HepG2 (cell line): ENCODE results near the gene DHRS4L2. TPM values are rescaled to one million over a fixed set of nuclear protein-coding genes. Genes with fewer than 3 reads are reported as not detected.
"Not testable (repeated sequence)": the region's sequence is repeated elsewhere in the genome, so short reads cannot be mapped to it uniquely, and the experiment has no call there.

Experiments
- ATAC-seq: fragments of 200-7000 bp; cut with Tn5 transposase; 3 replicates; pipeline ENCODE4 v1.9.1; 2020; ENCODE audit warnings: mild to moderate bottlenecking, moderate library complexity
- BruUV-seq: library from RNA; stranded (reverse); fragments of 400-500 nt; replicated peaks from 2 replicates; lab custom pipeline; 2021; lab: Mats Ljungman, UMichigan
- CTCF ChIA-PET: fragments of 300-600 bp; formaldehyde crosslinking; extraction: SDS; loops from one replicate; lab custom pipeline; 2021; ENCODE audit warnings: low total read pairs, inconsistent platforms, low intra/inter-chr PET ratio; lab: Yijun Ruan, JAX
- POLR2A ChIA-PET: fragments of 350-600 bp; sonication (Branson Sonifier 250); formaldehyde crosslinking; loops from one replicate; lab custom pipeline; 2020; ENCODE audit warnings: antibody characterized with exemption, inconsistent platforms; lab: Yijun Ruan, JAX
- DNase-seq: peaks from one replicate; pipeline ENCODE4 v3.0.0-alpha.2; 2015; ENCODE audit warnings: low spot score
- FAIRE-seq: peaks from 3 replicates; lab custom pipeline; 2011; peaks lifted over from hg19 to GRCh38; lab: Jason Lieb, UNC
- H2AFZ ChIP-seq: one replicate; pipeline ENCODE4 v1.6.1; 2011; ENCODE audit warnings: low read length, inconsistent platforms
- H3K27ac ChIP-seq: fragments of 300-600 bp; 3 replicates; pipeline ENCODE4 v1.8.0; 2011; ENCODE audit warnings: mixed run types, mild to moderate bottlenecking, mixed read lengths, low read length, inconsistent platforms; ENCODE audit not compliant: insufficient read depth; ENCODE audit errors: extremely low read length
- H3K27me3 ChIP-seq, 2 experiments: fragments of 200-600 bp in 1 of 2; 2 replicates in 1 of 2; 3 replicates in 1 of 2; pipeline versions ENCODE4 v1.6.0 to v1.8.0; 2011; ENCODE audit warnings: low read length in 2 of 2, mild to moderate bottlenecking in 2 of 2, moderate library complexity in 2 of 2, inconsistent platforms in 1 of 2; ENCODE audit not compliant: insufficient read depth in 2 of 2, control insufficient read depth in 1 of 2
- H3K36me3 ChIP-seq, 2 experiments: fragments of 200-600 bp in 1 of 2; replicated peaks in 1 of 2; 2 replicates in 1 of 2; 3 replicates in 1 of 2; pipeline versions ENCODE4 v1.5.1 to v1.8.0; 2011; ENCODE audit warnings: low read length in 2 of 2, inconsistent platforms in 1 of 2; ENCODE audit not compliant: insufficient read depth in 2 of 2, control insufficient read depth in 1 of 2
- H3K4me1 ChIP-seq: 2 replicates; pipeline ENCODE4 v1.5.1; 2012; ENCODE audit warnings: low read length, inconsistent platforms; ENCODE audit not compliant: insufficient read depth
- H3K4me2 ChIP-seq: 2 replicates; pipeline ENCODE4 v1.6.0; 2011; ENCODE audit warnings: low read depth, low read length, inconsistent platforms
- H3K4me3 ChIP-seq, 3 experiments: fragments of 200-600 bp in 1 of 3; sonication (generic), shearing (Covaris generic) in 1 of 3; replicated peaks in 1 of 3; 2 replicates each; pipeline ENCODE4 v1.5.1; 2011 to 2016; ENCODE audit warnings: low read length in 3 of 3, inconsistent platforms in 2 of 3, low read depth in 2 of 3, mild to moderate bottlenecking in 2 of 3, control low read depth in 1 of 3, mixed read lengths in 1 of 3; ENCODE audit not compliant: insufficient read depth in 1 of 3
- H3K79me2 ChIP-seq: one replicate; pipeline ENCODE4 v1.6.1; 2011; ENCODE audit warnings: low read length, inconsistent platforms; ENCODE audit not compliant: insufficient read depth
- H3K9ac ChIP-seq: 2 replicates; pipeline ENCODE4 v1.6.0; 2011; ENCODE audit warnings: mild to moderate bottlenecking, low read depth, low read length, inconsistent platforms; ENCODE audit not compliant: insufficient read depth
- H3K9me3 ChIP-seq: 2 replicates; pipeline ENCODE4 v1.5.1; 2012; ENCODE audit warnings: mild to moderate bottlenecking, low read length
- H4K20me1 ChIP-seq: 2 replicates; pipeline ENCODE4 v1.6.0; 2011; ENCODE audit warnings: inconsistent platforms, mild to moderate bottlenecking, low read length, moderate library complexity; ENCODE audit not compliant: insufficient read depth
- ADNP ChIP-seq: sonication (generic); formaldehyde crosslinking; IDR thresholded peaks from 2 replicates; pipeline ENCODE4 v1.4.0; 2020; ENCODE audit warnings: missing genetic modification reagents
- HOXA3 ChIP-seq: sonication (generic); formaldehyde crosslinking; IDR thresholded peaks from 2 replicates; pipeline ENCODE4 v1.5.0; 2020; ENCODE audit warnings: missing genetic modification reagents
- NFRKB ChIP-seq: fragments of 450-650 bp; IDR thresholded peaks from 2 replicates; pipeline ENCODE4 v1.6.1; 2017
- PBX3 ChIP-seq: sonication (generic); formaldehyde crosslinking; IDR thresholded peaks from 2 replicates; pipeline ENCODE4 v1.8.1; 2023; ENCODE audit warnings: missing genetic modification reagents, inconsistent platforms, borderline replicate concordance
- ZBTB7A ChIP-seq: sonication (generic); formaldehyde crosslinking; IDR thresholded peaks from 2 replicates; pipeline ENCODE4 v1.8.0; 2022; ENCODE audit warnings: mild to moderate bottlenecking, missing genetic modification reagents
- ZNF138 ChIP-seq: sonication (generic); formaldehyde crosslinking; IDR thresholded peaks from 2 replicates; pipeline ENCODE4 v1.5.0; 2020; ENCODE audit warnings: mild to moderate bottlenecking, low read depth, missing genetic modification reagents
- ZNF18 ChIP-seq: sonication (generic); formaldehyde crosslinking; IDR thresholded peaks from 2 replicates; pipeline ENCODE4 v1.8.0; 2022; ENCODE audit warnings: mild to moderate bottlenecking, missing genetic modification reagents; ENCODE audit not compliant: insufficient replicate concordance
- ZNF296 ChIP-seq: sonication (generic); formaldehyde crosslinking; conservative IDR thresholded peaks from 2 replicates; pipeline ENCODE4 v1.5.0; 2020; ENCODE audit warnings: mild to moderate bottlenecking, missing genetic modification reagents
- ZNF407 ChIP-seq: sonication (generic); formaldehyde crosslinking; IDR thresholded peaks from one replicate; pipeline ENCODE4 v1.5.1; 2020; ENCODE audit warnings: mild to moderate bottlenecking, missing genetic modification reagents; ENCODE audit errors: not compliant biosample characterization
- WGBS: methylation state at CpG from one replicate; pipeline ENCODE4 v1.1.6; 2017; ENCODE audit warnings: low lambda C conversion rate; 5-methylcytosine and 5-hydroxymethylcytosine counted together
- in situ Hi-C: cut with HindIII; loops from 2 replicates; pipeline ENCODE4 v1.10.0; 2017; ENCODE audit warnings: low pct_unique_long_range_greater_than_20kb; ENCODE audit not compliant: extremely low pct_ligation_motif_present
- intact Hi-C: fragments of 100-400 bp; cut with micrococcal nuclease; formaldehyde crosslinking; loops from one replicate; pipeline ENCODE4 v1.10.0; 2022; ENCODE audit not compliant: unreplicated experiment
- polyA plus RNA-seq, 8 experiments: library from polyadenylated mRNA; depleted of rRNA in 3 of 8; stranded (reverse) in 7 of 8; unstranded in 1 of 8; fragments of >200 nt; fragmentation: Illumina TruSeq in 4 of 8; extraction: Trizol in 4 of 8; gene quantifications; 2 replicates each; pipeline versions ENCODE4 v1.2.1 to v1.2.3, GENCODE V29; 2011 to 2016; ENCODE audit warnings: low read depth in 4 of 8, missing spikeins in 1 of 8, mixed read lengths in 1 of 8; ENCODE audit not compliant: insufficient read depth in 1 of 8
- total RNA-seq, 5 experiments: library from RNA; depleted of rRNA; stranded (reverse); fragments of >200 nt; fragmentation: Illumina TruSeq; extraction: Trizol; gene quantifications; 2 replicates each; pipeline ENCODE4 v1.2.3, GENCODE V29; 2016; ENCODE audit warnings: low read depth in 1 of 5

DHRS4L2 gene
- total and polyA plus RNA-seq, 2 of the 13 experiments (the other 11 are each of a cell fraction or from before 2014, with no cell fraction given): 24.7 to 38.2 TPM

- peak; percentile 39 for TF ChIP-seq ZNF407 (CRISPR knock-in tag)
- TF ChIP-seq HOXA3 (CRISPR knock-in tag): peak; percentile 57; the same call in 1 of the 2 replicates
- TF ChIP-seq, all 625 proteins: peak for 112
These were observed 37.0 kb upstream of the DHRS4L2 start (continued) for GRCh38 chr14:23951590-23952201.

GRCh38 chr14:23953116-23953463 is 35.6 kb upstream of the DHRS4L2 start:
- H2AFZ ChIP-seq, H4K20me1 ChIP-seq, FAIRE-seq, DNase-seq, H3K79me2 ChIP-seq, H3K27me3 ChIP-seq, in situ Hi-C loops, BruUV-seq, H3K36me3 ChIP-seq, H3K9me3 ChIP-seq: not testable (repeated sequence)
- peak overlapping the region; percentile 92 for H3K9ac ChIP-seq
- peak; percentile 25 for ATAC-seq
- H3K27ac ChIP-seq: peak overlapping the region; percentile 74
- intact Hi-C loops: loop anchor here (1.0 to 5.0 kb wide), 4 partner anchors 23 to 287 kb away; no protein-coding TSS in a partner anchor
- ChIA-PET POLR2A (interaction anchor here (0.7 to 3.1 kb wide), 12 partner anchors 8 to 372 kb away, joined by 3 to 20 read pairs (median 4); partner anchors contain the start of genes DHRS2 and PCK2), CTCF (interaction anchor here (0.7 to 2.2 kb wide), 5 partner anchors 23 to 364 kb away, joined by 3 to 18 read pairs (median 9); no protein-coding TSS in a partner anchor)
- peaks cover 27% of the 10 kb centered on the region for H3K4me1 ChIP-seq
- WGBS: 33% methylated on average over 6 of the region's 6 CpGs
- peak overlapping the region; percentile 73 to 90 (median 85) for H3K4me3 ChIP-seq
- H3K4me2 ChIP-seq: peak overlapping the region; percentile 97
- 0 out of 2 replicates have a peak, but pooled peaks have one; percentile 2 for TF ChIP-seq ZBTB7A (CRISPR knock-in tag)
- peak; percentile 48; the same call in 1 of the 2 replicates for TF ChIP-seq ZNF138 (CRISPR knock-in tag)
- TF ChIP-seq ADNP (CRISPR knock-in tag): 0 out of 2 replicates have a peak, but pooled peaks have one; percentile 15
- TF ChIP-seq PBX3 (CRISPR knock-in tag): 0 out of 2 replicates have a peak, but pooled peaks have one; percentile 31
- TF ChIP-seq ZNF18 (CRISPR knock-in tag): peak; percentile 3
- TF ChIP-seq ZNF296: peak; percentile 75
- TF ChIP-seq NFRKB: peak; percentile 37; the same call in 1 of the 2 replicates
